ENCODE data around the gene SUPT16H.
A peak's percentile ranks its signal among the peaks of the same experiment; 100 is the strongest.

Gene SUPT16H

GRCh38 chr14:21383848-21384493 lies at the start of gene SUPT16H:
Gene SUPT16H, minus strand, starts transcription at chr14:21384019. Its CDS starts 92 bp downstream, at chr14:21383927.
- no peak for TF ChIP-seq CTCF (IDR thresholded peaks at IDR 0.05; ENCODE audit: low read depth, low read length)
- peak; percentile 90 for DNase-seq (ENCODE audit: extremely low read depth, low read depth)

GRCh38 chr14:21431126-21431525 lies 47.3 kb upstream of the SUPT16H start:
- DNase-seq (ENCODE audit: extremely low read depth, low read depth): no peak
- TF ChIP-seq CTCF (IDR thresholded peaks at IDR 0.05; ENCODE audit: low read depth, low read length): no peak

GRCh38 chr14:21428930-21429329 lies 45.1 kb upstream of the SUPT16H start:
- no peak for TF ChIP-seq CTCF (IDR thresholded peaks at IDR 0.05; ENCODE audit: low read depth, low read length)
- DNase-seq (ENCODE audit: extremely low read depth, low read depth): no peak

GRCh38 chr14:21426692-21427091 lies 42.9 kb upstream of the SUPT16H start:
- no peak for TF ChIP-seq CTCF (IDR thresholded peaks at IDR 0.05; ENCODE audit: low read depth, low read length)
- no peak for DNase-seq (ENCODE audit: extremely low read depth, low read depth)

GRCh38 chr14:21419528-21419927 lies 35.7 kb upstream of the SUPT16H start:
- no peak for DNase-seq (ENCODE audit: extremely low read depth, low read depth)
- no peak for TF ChIP-seq CTCF (IDR thresholded peaks at IDR 0.05; ENCODE audit: low read depth, low read length)

GRCh38 chr14:21415329-21415728 lies 31.5 kb upstream of the SUPT16H start:
- DNase-seq (ENCODE audit: extremely low read depth, low read depth): no peak
- TF ChIP-seq CTCF (IDR thresholded peaks at IDR 0.05; ENCODE audit: low read depth, low read length): no peak

- TF ChIP-seq CTCF (IDR thresholded peaks at IDR 0.05; ENCODE audit: low read depth, low read length): no peak
- no peak for DNase-seq (ENCODE audit: extremely low read depth, low read depth)
These were observed 30.4 kb upstream of the SUPT16H start for GRCh38 chr14:21414137-21414631.
